ENCODE results near the gene AKT1.

DNA sequence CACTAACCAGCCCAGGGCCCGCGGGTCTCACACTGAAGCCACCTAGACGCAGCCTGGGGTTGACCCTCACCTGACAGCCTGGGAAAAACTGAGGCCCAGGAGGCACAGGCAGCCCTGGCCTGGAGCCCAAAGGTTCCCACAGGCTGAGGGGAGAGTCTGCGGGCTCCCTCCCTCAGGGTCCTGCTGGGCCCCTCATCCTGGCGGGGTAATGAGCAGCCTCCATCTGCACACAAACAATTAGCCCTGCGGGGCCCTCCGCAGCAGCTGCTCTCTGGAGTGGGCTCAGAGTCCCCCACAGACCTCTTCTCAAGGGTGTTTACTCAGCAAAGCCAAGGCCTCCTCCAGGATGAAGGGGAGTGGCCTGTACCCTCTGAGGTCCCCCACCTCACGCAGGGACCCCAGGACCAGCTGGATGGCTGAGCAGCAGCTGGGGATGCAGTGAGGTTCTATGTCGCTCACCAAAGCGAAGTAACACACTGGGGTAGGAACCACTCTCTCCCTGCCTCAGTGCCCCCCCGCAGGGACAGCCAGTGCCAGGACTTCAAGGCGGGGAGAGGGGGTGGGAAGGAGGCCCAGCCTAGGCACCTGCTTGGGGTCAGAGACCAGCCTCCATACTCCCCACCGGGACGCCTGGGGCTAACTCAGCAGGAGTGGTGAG, 7.3 kb downstream of the AKT1 start:
- TF ChIP-seq POLR2A (IDR thresholded peaks at IDR 0.05) = no peak
- TF ChIP-seq, protein P1, sequence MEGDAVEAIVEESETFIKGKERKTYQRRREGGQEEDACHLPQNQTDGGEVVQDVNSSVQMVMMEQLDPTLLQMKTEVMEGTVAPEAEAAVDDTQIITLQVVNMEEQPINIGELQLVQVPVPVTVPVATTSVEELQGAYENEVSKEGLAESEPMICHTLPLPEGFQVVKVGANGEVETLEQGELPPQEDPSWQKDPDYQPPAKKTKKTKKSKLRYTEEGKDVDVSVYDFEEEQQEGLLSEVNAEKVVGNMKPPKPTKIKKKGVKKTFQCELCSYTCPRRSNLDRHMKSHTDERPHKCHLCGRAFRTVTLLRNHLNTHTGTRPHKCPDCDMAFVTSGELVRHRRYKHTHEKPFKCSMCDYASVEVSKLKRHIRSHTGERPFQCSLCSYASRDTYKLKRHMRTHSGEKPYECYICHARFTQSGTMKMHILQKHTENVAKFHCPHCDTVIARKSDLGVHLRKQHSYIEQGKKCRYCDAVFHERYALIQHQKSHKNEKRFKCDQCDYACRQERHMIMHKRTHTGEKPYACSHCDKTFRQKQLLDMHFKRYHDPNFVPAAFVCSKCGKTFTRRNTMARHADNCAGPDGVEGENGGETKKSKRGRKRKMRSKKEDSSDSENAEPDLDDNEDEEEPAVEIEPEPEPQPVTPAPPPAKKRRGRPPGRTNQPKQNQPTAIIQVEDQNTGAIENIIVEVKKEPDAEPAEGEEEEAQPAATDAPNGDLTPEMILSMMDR (IDR thresholded peaks at IDR 0.05) = no peak
